ENCODE measurements around the gene EDN2. TPM values are rescaled to one million over a fixed set of nuclear protein-coding genes. Genes with fewer than 3 reads are reported as not detected.
A peak's percentile ranks its signal among the peaks of the same experiment; 100 is the strongest.

The EDN2 gene
- total and polyA plus RNA-seq, 2 experiments from 2014 or later, result 0.40 to 2.3 TPM

DNA sequence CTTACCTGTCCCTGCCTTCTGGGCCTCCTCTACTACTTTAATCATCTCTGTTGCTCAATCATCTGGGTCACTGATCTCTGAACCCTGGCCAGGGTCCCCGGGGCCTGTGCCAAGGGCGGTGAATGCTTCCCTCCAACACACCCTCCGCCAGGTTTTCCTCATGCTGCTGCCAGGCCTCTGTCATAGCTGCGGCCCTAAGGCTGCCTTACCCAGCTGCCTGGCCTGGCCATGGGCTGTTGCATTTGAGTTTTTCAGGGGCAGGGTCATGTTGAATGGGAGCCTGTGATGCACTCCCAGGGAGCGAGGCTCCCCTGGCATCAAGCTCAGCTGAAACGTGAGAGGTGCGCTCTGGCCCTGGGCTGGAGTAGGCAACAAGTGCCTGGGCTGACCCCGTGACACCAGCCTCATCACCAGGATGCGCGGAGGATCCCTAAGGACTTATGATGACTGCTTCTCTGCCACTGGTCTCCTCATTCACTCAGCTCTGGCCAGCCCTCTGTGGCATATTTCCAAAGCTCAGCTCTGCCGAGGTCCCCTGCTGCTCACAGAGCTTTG lies 7.6 kb downstream of the EDN2 start:
- TF ChIP-seq EZH2 (IDR thresholded peaks at IDR 0.05; ENCODE audit: borderline replicate concordance) (no peak), EZH2phosphoT487 (IDR thresholded peaks at IDR 0.05; ENCODE audit: low read depth, severe bottlenecking, unreplicated experiment) (no peak)
- TF ChIP-seq, protein P1, sequence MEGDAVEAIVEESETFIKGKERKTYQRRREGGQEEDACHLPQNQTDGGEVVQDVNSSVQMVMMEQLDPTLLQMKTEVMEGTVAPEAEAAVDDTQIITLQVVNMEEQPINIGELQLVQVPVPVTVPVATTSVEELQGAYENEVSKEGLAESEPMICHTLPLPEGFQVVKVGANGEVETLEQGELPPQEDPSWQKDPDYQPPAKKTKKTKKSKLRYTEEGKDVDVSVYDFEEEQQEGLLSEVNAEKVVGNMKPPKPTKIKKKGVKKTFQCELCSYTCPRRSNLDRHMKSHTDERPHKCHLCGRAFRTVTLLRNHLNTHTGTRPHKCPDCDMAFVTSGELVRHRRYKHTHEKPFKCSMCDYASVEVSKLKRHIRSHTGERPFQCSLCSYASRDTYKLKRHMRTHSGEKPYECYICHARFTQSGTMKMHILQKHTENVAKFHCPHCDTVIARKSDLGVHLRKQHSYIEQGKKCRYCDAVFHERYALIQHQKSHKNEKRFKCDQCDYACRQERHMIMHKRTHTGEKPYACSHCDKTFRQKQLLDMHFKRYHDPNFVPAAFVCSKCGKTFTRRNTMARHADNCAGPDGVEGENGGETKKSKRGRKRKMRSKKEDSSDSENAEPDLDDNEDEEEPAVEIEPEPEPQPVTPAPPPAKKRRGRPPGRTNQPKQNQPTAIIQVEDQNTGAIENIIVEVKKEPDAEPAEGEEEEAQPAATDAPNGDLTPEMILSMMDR (IDR thresholded peaks at IDR 0.05; ENCODE audit: poor library complexity), result no peak
- H3K79me2 ChIP-seq, result no peaks in the 10 kb centered on the region
- H3K4me3 ChIP-seq, result no peak overlapping the region
- DNase-seq (ENCODE audit: low spot score), result no peak
- no peak overlapping the region for H2AFZ ChIP-seq
- no peak overlapping the region for H3K4me2 ChIP-seq
- no peaks in the 10 kb centered on the region for H3K9me2 ChIP-seq (replicated peaks; ENCODE audit: insufficient read depth)
- H3K4me1 ChIP-seq (ENCODE audit: insufficient read depth), result peaks cover 48% of the 10 kb centered on the region
- H3K36me3 ChIP-seq (replicated peaks; ENCODE audit: insufficient read depth, low read depth), result no peaks in the 10 kb centered on the region
- no peaks in the 10 kb centered on the region for H4K20me1 ChIP-seq (ENCODE audit: insufficient read depth, poor library complexity, severe bottlenecking)
- H3K9me3 ChIP-seq (ENCODE audit: low read depth), result no peaks in the 10 kb centered on the region
- no peaks in the 10 kb centered on the region for H3K27me3 ChIP-seq
- 83% methylated on average over 11 of the region's 11 CpGs for WGBS (ENCODE audit: low lambda C conversion rate, missing lambda C conversion rate)
- no peak overlapping the region for H3K27ac ChIP-seq

DNA sequence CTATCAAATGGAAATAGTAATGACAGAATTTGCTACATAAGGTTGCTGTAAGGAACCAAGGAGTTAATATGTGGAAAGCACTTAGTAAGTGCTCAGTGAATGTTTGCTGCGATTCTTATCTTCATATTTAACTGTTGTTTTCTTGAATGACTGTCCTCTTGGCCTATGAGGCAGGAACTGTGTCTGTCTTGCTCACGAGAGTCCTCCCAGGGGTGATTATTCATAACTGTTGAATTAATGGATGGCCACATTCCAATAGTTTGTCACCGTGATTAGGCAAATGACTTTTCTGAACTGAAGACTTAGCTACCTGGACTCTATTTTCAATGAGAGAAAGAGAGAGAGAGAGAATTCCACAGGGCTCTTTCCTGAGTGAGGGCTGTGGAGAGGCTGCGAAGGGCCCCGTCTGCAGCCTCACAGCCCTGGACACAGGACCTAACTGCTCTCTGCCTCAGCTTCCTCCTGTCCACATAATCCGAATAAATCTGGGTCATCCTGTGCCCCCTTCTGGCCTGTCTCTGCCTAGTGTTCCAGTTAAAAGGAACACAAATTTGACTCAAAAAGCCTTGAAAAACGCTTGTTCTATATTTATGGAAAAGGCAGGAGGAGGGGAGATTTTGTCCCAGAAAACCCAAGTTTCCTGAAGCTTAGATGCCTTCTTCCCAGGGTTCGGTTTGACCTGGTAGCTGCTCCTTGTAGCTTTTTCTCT lies 8.5 kb downstream of the EDN2 start:
- Histone ChIP-seq H3K9me2 (replicated peaks; ENCODE audit: insufficient read depth) (no peaks in the 10 kb centered on the region), H3K79me2 (no peaks in the 10 kb centered on the region), H3K4me3 (no peak overlapping the region), H3K27me3 (no peaks in the 10 kb centered on the region), H2AFZ (no peak overlapping the region), H3K27ac (peak overlapping the region; percentile 79), H3K4me2 (no peak overlapping the region), H4K20me1 (ENCODE audit: insufficient read depth, poor library complexity, severe bottlenecking) (no peaks in the 10 kb centered on the region), H3K9me3 (ENCODE audit: low read depth) (no peaks in the 10 kb centered on the region), H3K4me1 (ENCODE audit: insufficient read depth) (peaks cover 46% of the 10 kb centered on the region), H3K36me3 (replicated peaks; ENCODE audit: insufficient read depth, low read depth) (no peaks in the 10 kb centered on the region)
- no peak for DNase-seq (ENCODE audit: low spot score)
- TF ChIP-seq, protein P1 (IDR thresholded peaks at IDR 0.05; ENCODE audit: poor library complexity), result no peak
- TF ChIP-seq EZH2phosphoT487 (IDR thresholded peaks at IDR 0.05; ENCODE audit: low read depth, severe bottlenecking, unreplicated experiment) (no peak), EZH2 (IDR thresholded peaks at IDR 0.05; ENCODE audit: borderline replicate concordance) (no peak)
- 69% methylated on average over 8 of the region's 8 CpGs for WGBS (ENCODE audit: low lambda C conversion rate, missing lambda C conversion rate)

DNA sequence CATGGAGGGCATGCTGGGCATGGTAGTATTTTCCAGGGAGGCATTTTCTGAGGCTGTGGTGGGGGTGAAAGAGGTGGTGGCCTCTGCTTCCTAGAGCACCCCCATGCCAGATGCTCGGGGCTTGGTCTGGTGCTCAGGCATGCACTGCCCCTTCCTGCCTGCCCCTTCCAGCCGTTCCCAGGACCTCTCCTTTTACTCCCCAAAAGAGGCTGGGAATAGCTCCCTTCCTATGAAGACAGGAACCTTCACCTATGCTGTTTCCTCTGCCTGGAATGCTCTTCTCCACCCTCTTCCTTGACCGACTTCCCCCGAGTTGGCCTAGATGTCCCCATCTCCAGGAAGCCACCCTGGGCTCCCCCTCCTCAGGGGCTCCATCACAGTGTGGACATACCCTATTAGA lies 9.1 kb downstream of the EDN2 start:
- Histone ChIP-seq H3K27ac (peak overlapping the region; percentile 79), H3K4me3 (no peak overlapping the region), H2AFZ (no peak overlapping the region), H4K20me1 (ENCODE audit: insufficient read depth, poor library complexity, severe bottlenecking) (no peaks in the 10 kb centered on the region), H3K4me2 (no peak overlapping the region), H3K27me3 (no peaks in the 10 kb centered on the region), H3K4me1 (ENCODE audit: insufficient read depth) (peaks cover 46% of the 10 kb centered on the region), H3K9me2 (replicated peaks; ENCODE audit: insufficient read depth) (no peaks in the 10 kb centered on the region), H3K36me3 (replicated peaks; ENCODE audit: insufficient read depth, low read depth) (no peaks in the 10 kb centered on the region), H3K79me2 (no peaks in the 10 kb centered on the region), H3K9me3 (ENCODE audit: low read depth) (no peaks in the 10 kb centered on the region)
- 88% methylated on average over 4 of the region's 4 CpGs for WGBS (ENCODE audit: low lambda C conversion rate, missing lambda C conversion rate)
- no peak for TF ChIP-seq EZH2 (IDR thresholded peaks at IDR 0.05; ENCODE audit: borderline replicate concordance)
- TF ChIP-seq, protein P1 (IDR thresholded peaks at IDR 0.05; ENCODE audit: poor library complexity), result no peak
- TF ChIP-seq EZH2phosphoT487 (IDR thresholded peaks at IDR 0.05; ENCODE audit: low read depth, severe bottlenecking, unreplicated experiment), result no peak
- DNase-seq (ENCODE audit: low spot score), result no peak
